ENCODE measurements around the gene MAP3K7.
A peak's percentile ranks its signal among the peaks of the same experiment; 100 is the strongest.

MAP3K7 gene

DNA sequence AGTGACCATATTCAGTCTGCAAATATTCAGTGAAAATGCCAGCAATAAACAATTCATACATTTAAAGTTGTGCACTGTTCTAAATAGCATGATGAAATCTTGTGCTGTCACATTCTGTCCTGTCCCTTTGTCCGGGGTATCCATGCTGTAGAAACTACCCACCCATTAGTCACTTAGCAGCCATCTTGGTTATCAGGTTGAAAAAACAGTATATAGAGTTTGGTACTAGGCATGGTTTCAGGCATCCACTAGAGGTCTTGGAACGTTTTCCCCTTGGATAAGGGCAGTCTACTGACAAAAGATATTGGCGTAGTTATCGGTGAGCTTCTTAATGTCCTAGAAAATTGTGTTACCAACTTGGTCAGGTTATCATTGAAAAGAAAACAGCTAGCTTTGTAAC, 12.3 kb upstream of the MAP3K7 start:
- no peak overlapping the region for H3K9ac ChIP-seq (ENCODE audit: low read length)
- no peak overlapping the region for H3K56ac ChIP-seq (ENCODE audit: low read length)
- H3K79me1 ChIP-seq (ENCODE audit: low read length) = no peaks in the 10 kb centered on the region
- H4K8ac ChIP-seq (ENCODE audit: low read depth, low read length) = no peak overlapping the region
- H3K36me3 ChIP-seq (ENCODE audit: control insufficient read depth, insufficient read depth, low read length) = no peaks in the 10 kb centered on the region
- H3K18ac ChIP-seq (ENCODE audit: low read length) = no peak overlapping the region
- H3K4me3 ChIP-seq (ENCODE audit: low read length) = no peak overlapping the region
- no peak overlapping the region for H2AK5ac ChIP-seq (ENCODE audit: low read length)
- no peak overlapping the region for H3K23ac ChIP-seq (ENCODE audit: low read length)
- no peaks in the 10 kb centered on the region for H3K27me3 ChIP-seq (ENCODE audit: insufficient read depth, low read length, poor library complexity)
- no peaks in the 10 kb centered on the region for H3K4me1 ChIP-seq (ENCODE audit: control insufficient read depth, low read depth, low read length)
- H2BK120ac ChIP-seq (ENCODE audit: low read depth, low read length) = no peak overlapping the region
- no peak overlapping the region for H2BK5ac ChIP-seq (ENCODE audit: low read length)
- no peak overlapping the region for H3K27ac ChIP-seq (ENCODE audit: low read depth, low read length)
- no peak overlapping the region for H4K5ac ChIP-seq (ENCODE audit: low read length)
- no peak overlapping the region for H3K4me2 ChIP-seq (ENCODE audit: low read length)
- H3K4ac ChIP-seq (ENCODE audit: low read depth, low read length) = no peak overlapping the region
- H2BK15ac ChIP-seq (replicated peaks; ENCODE audit: low read depth) = no peak overlapping the region
- no peak for DNase-seq
- H3K79me2 ChIP-seq (ENCODE audit: control insufficient read depth, insufficient read depth, low read length) = no peaks in the 10 kb centered on the region
- no CpG with 5 or more reads among the region's 4 CpGs for WGBS (ENCODE audit: extremely low coverage, insufficient coverage, low lambda C conversion rate)

GRCh38 chr6:90598192-90598951, 11.5 kb upstream of the MAP3K7 start:
- H2AK5ac ChIP-seq (ENCODE audit: low read length) = no peak overlapping the region

GRCh38 chr6:90596967-90597539, 10.2 kb upstream of the MAP3K7 start:
- H3K36me3 ChIP-seq (ENCODE audit: control insufficient read depth, insufficient read depth, low read length) = no peaks in the 10 kb centered on the region
- H3K4me1 ChIP-seq (ENCODE audit: control insufficient read depth, low read depth, low read length) = no peaks in the 10 kb centered on the region
- H3K4me2 ChIP-seq (ENCODE audit: low read length) = no peak overlapping the region
- H3K18ac ChIP-seq (ENCODE audit: low read length) = no peak overlapping the region
- H2BK15ac ChIP-seq (replicated peaks; ENCODE audit: low read depth) = no peak overlapping the region
- H2AK5ac ChIP-seq (ENCODE audit: low read length) = no peak overlapping the region
- no peaks in the 10 kb centered on the region for H3K27me3 ChIP-seq (ENCODE audit: insufficient read depth, low read length, poor library complexity)
- no peak overlapping the region for H3K4ac ChIP-seq (ENCODE audit: low read depth, low read length)
- H3K4me3 ChIP-seq (ENCODE audit: low read length) = no peak overlapping the region
- no peak overlapping the region for H4K5ac ChIP-seq (ENCODE audit: low read length)
- no peak overlapping the region for H3K9ac ChIP-seq (ENCODE audit: low read length)
- no CpG with 5 or more reads among the region's 5 CpGs for WGBS (ENCODE audit: extremely low coverage, insufficient coverage, low lambda C conversion rate)
- no peak overlapping the region for H2BK5ac ChIP-seq (ENCODE audit: low read length)
- no peaks in the 10 kb centered on the region for H3K79me2 ChIP-seq (ENCODE audit: control insufficient read depth, insufficient read depth, low read length)
- no peak overlapping the region for H2BK120ac ChIP-seq (ENCODE audit: low read depth, low read length)
- H3K56ac ChIP-seq (ENCODE audit: low read length) = no peak overlapping the region
- H3K23ac ChIP-seq (ENCODE audit: low read length) = no peak overlapping the region
- DNase-seq = peak; percentile 21
- no peaks in the 10 kb centered on the region for H3K79me1 ChIP-seq (ENCODE audit: low read length)
- no peak overlapping the region for H3K27ac ChIP-seq (ENCODE audit: low read depth, low read length)
- no peak overlapping the region for H4K8ac ChIP-seq (ENCODE audit: low read depth, low read length)

More at GRCh38 chr6:90598192-90598951, 11.5 kb upstream of the MAP3K7 start:
- Histone ChIP-seq H4K5ac (ENCODE audit: low read length) (no peak overlapping the region), H3K79me1 (ENCODE audit: low read length) (no peaks in the 10 kb centered on the region), H3K18ac (ENCODE audit: low read length) (no peak overlapping the region), H4K8ac (ENCODE audit: low read depth, low read length) (no peak overlapping the region), H3K23ac (ENCODE audit: low read length) (no peak overlapping the region), H3K4me2 (ENCODE audit: low read length) (no peak overlapping the region), H3K4me1 (ENCODE audit: control insufficient read depth, low read depth, low read length) (no peaks in the 10 kb centered on the region), H3K9ac (ENCODE audit: low read length) (no peak overlapping the region), H2BK120ac (ENCODE audit: low read depth, low read length) (no peak overlapping the region), H3K36me3 (ENCODE audit: control insufficient read depth, insufficient read depth, low read length) (no peaks in the 10 kb centered on the region), H3K27ac (ENCODE audit: low read depth, low read length) (no peak overlapping the region), H3K79me2 (ENCODE audit: control insufficient read depth, insufficient read depth, low read length) (no peaks in the 10 kb centered on the region), H3K56ac (ENCODE audit: low read length) (no peak overlapping the region), H3K4me3 (ENCODE audit: low read length) (no peak overlapping the region), H2BK15ac (replicated peaks; ENCODE audit: low read depth) (no peak overlapping the region), H3K27me3 (ENCODE audit: insufficient read depth, low read length, poor library complexity) (no peaks in the 10 kb centered on the region), H3K4ac (ENCODE audit: low read depth, low read length) (no peak overlapping the region), H2BK5ac (ENCODE audit: low read length) (no peak overlapping the region)
- no peak for DNase-seq
- WGBS (ENCODE audit: extremely low coverage, insufficient coverage, low lambda C conversion rate) = 100% methylated on average over 1 of the region's 4 CpGs

DNA sequence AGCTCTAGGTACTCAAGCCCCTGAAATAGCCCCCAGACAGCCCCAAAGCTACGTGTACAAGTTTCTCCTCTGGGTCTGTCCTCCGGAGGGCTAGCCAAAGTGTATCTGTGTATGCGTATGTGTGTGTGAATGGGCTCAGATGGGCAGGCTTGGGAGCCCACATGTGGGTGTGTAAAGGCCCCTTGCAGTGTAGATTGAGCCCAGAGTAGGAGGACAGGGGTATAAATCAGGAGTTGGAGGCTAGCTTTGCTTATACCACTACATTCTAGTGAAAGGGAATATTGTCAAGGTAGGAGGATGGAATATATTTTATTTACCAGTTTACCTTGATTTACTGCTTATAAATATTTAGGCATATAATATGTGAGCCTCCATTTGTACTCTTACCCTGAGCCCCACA, 9.0 kb upstream of the MAP3K7 start:
- Histone ChIP-seq H4K8ac (ENCODE audit: low read depth, low read length) (no peak overlapping the region), H2BK15ac (replicated peaks; ENCODE audit: low read depth) (no peak overlapping the region), H3K27ac (ENCODE audit: low read depth, low read length) (no peak overlapping the region), H3K27me3 (ENCODE audit: insufficient read depth, low read length, poor library complexity) (no peaks in the 10 kb centered on the region), H3K79me1 (ENCODE audit: low read length) (no peaks in the 10 kb centered on the region), H3K23ac (ENCODE audit: low read length) (no peak overlapping the region), H3K18ac (ENCODE audit: low read length) (no peak overlapping the region), H4K5ac (ENCODE audit: low read length) (no peak overlapping the region), H2BK5ac (ENCODE audit: low read length) (no peak overlapping the region), H3K79me2 (ENCODE audit: control insufficient read depth, insufficient read depth, low read length) (no peaks in the 10 kb centered on the region), H2AK5ac (ENCODE audit: low read length) (no peak overlapping the region), H3K9ac (ENCODE audit: low read length) (no peak overlapping the region), H3K4ac (ENCODE audit: low read depth, low read length) (no peak overlapping the region), H3K56ac (ENCODE audit: low read length) (no peak overlapping the region), H3K4me2 (ENCODE audit: low read length) (no peak overlapping the region), H3K4me1 (ENCODE audit: control insufficient read depth, low read depth, low read length) (no peaks in the 10 kb centered on the region), H3K36me3 (ENCODE audit: control insufficient read depth, insufficient read depth, low read length) (no peaks in the 10 kb centered on the region), H2BK120ac (ENCODE audit: low read depth, low read length) (no peak overlapping the region), H3K4me3 (ENCODE audit: low read length) (no peak overlapping the region)
- DNase-seq = no peak
- WGBS (ENCODE audit: extremely low coverage, insufficient coverage, low lambda C conversion rate) = no CpG with 5 or more reads among the region's 3 CpGs

GRCh38 chr6:90586546-90586835, 381 bp downstream of the MAP3K7 start:
- whole genome bisulfite sequencing (ENCODE audit: extremely low coverage, insufficient coverage, low lambda C conversion rate) = no CpG with 5 or more reads among the region's 18 CpGs

More at GRCh38 chr6:90586546-90586835, 381 bp downstream of the MAP3K7 start:
- Histone ChIP-seq H3K4ac (ENCODE audit: low read depth, low read length) (peak overlapping the region; percentile 49), H3K79me2 (ENCODE audit: control insufficient read depth, insufficient read depth, low read length) (peaks cover 30% of the 10 kb centered on the region), H2BK120ac (ENCODE audit: low read depth, low read length) (no peak overlapping the region), H3K36me3 (ENCODE audit: control insufficient read depth, insufficient read depth, low read length) (no peaks in the 10 kb centered on the region), H3K4me3 (ENCODE audit: low read length) (peak overlapping the region; percentile 98), H3K56ac (ENCODE audit: low read length) (peak overlapping the region; percentile 96), H3K23ac (ENCODE audit: low read length) (no peak overlapping the region), H3K9ac (ENCODE audit: low read length) (peak overlapping the region; percentile 84), H4K5ac (ENCODE audit: low read length) (no peak overlapping the region), H3K4me2 (ENCODE audit: low read length) (peak overlapping the region; percentile 40), H3K4me1 (ENCODE audit: control insufficient read depth, low read depth, low read length) (no peaks in the 10 kb centered on the region), H3K27ac (ENCODE audit: low read depth, low read length) (peak overlapping the region; percentile 78), H3K27me3 (ENCODE audit: insufficient read depth, low read length, poor library complexity) (no peaks in the 10 kb centered on the region), H2BK15ac (replicated peaks; ENCODE audit: low read depth) (no peak overlapping the region), H3K79me1 (ENCODE audit: low read length) (peaks cover 7% of the 10 kb centered on the region), H4K8ac (ENCODE audit: low read depth, low read length) (no peak overlapping the region), H2AK5ac (ENCODE audit: low read length) (no peak overlapping the region), H2BK5ac (ENCODE audit: low read length) (no peak overlapping the region), H3K18ac (ENCODE audit: low read length) (no peak overlapping the region)
- peak; percentile 26 for DNase-seq

All from mesendoderm (in vitro differentiated cells).